Measurements from ENCODE around the gene ZNF281.

Gene ZNF281

GRCh38 chr1:200432586-200432985 lies 22.8 kb upstream of the ZNF281 start:
- CTCF ChIA-PET, result no interaction called here
- POLR2A ChIA-PET, result no interaction called here
- no peak for TF ChIP-seq TARDBP (IDR thresholded peaks at IDR 0.05)
- TF ChIP-seq FOXM1 (IDR thresholded peaks at IDR 0.05; ENCODE audit: borderline replicate concordance), result no peak
- TF ChIP-seq CTBP1 (IDR thresholded peaks at IDR 0.05; ENCODE audit: borderline replicate concordance), result no peak
- no peak for TF ChIP-seq BHLHE40 (IDR thresholded peaks at IDR 0.05; ENCODE audit: borderline replicate concordance)
- TF ChIP-seq ZNF384 (IDR thresholded peaks at IDR 0.05), result no peak
- TF ChIP-seq ELF4 (IDR thresholded peaks at IDR 0.05), result no peak
- TF ChIP-seq LEF1 (IDR thresholded peaks at IDR 0.05; ENCODE audit: borderline replicate concordance), result no peak
- no peak for TF ChIP-seq NFRKB (IDR thresholded peaks at IDR 0.05)
- no peak for TF ChIP-seq HDGF (IDR thresholded peaks at IDR 0.05; ENCODE audit: borderline replicate concordance)
- TF ChIP-seq FOXK2 (IDR thresholded peaks at IDR 0.05), result no peak
- TF ChIP-seq ARNT (IDR thresholded peaks at IDR 0.05), result no peak
- TF ChIP-seq SP1 (IDR thresholded peaks at IDR 0.05), result no peak
- TF ChIP-seq FOXA1 (IDR thresholded peaks at IDR 0.05), result no peak
- no peak for TF ChIP-seq L3MBTL2 (conservative IDR thresholded peaks at IDR 0.05)
- TF ChIP-seq PKNOX1 (IDR thresholded peaks at IDR 0.05), result no peak
- no peak for DNase-seq (ENCODE audit: extremely low spot score)

GRCh38 chr1:200429221-200429751 lies 19.4 kb upstream of the ZNF281 start:
- DNase-seq (ENCODE audit: extremely low spot score), result no peak
- no peak for TF ChIP-seq ARNT (IDR thresholded peaks at IDR 0.05)
- TF ChIP-seq CTBP1 (IDR thresholded peaks at IDR 0.05; ENCODE audit: borderline replicate concordance), result no peak
- TF ChIP-seq FOXM1 (IDR thresholded peaks at IDR 0.05; ENCODE audit: borderline replicate concordance), result no peak
- no peak for TF ChIP-seq ZNF384 (IDR thresholded peaks at IDR 0.05)
- no peak for TF ChIP-seq BHLHE40 (IDR thresholded peaks at IDR 0.05; ENCODE audit: borderline replicate concordance)
- no peak for TF ChIP-seq NFRKB (IDR thresholded peaks at IDR 0.05)
- no peak for TF ChIP-seq L3MBTL2 (conservative IDR thresholded peaks at IDR 0.05)
- TF ChIP-seq SUZ12 (IDR thresholded peaks at IDR 0.05), result no peak
- no peak for TF ChIP-seq FOXA1 (IDR thresholded peaks at IDR 0.05)
- TF ChIP-seq SP1 (IDR thresholded peaks at IDR 0.05), result no peak
- TF ChIP-seq TARDBP (IDR thresholded peaks at IDR 0.05), result no peak
- no peak for TF ChIP-seq PKNOX1 (IDR thresholded peaks at IDR 0.05)
- no peak for TF ChIP-seq LEF1 (IDR thresholded peaks at IDR 0.05; ENCODE audit: borderline replicate concordance)
- no peak for TF ChIP-seq HDGF (IDR thresholded peaks at IDR 0.05; ENCODE audit: borderline replicate concordance)
- no peak for TF ChIP-seq FOXK2 (IDR thresholded peaks at IDR 0.05)
- TF ChIP-seq ELF4 (IDR thresholded peaks at IDR 0.05), result no peak
- POLR2A ChIA-PET, result no interaction called here
- CTCF ChIA-PET, result interaction anchor here (0.6 kb wide), 1 partner anchor 27 kb away, joined by 3 read pairs; no protein-coding TSS in a partner anchor

- ChIA-PET CTCF (no interaction called here), POLR2A (no interaction called here)
- TF ChIP-seq FOXK2 (IDR thresholded peaks at IDR 0.05) (no peak), NFRKB (IDR thresholded peaks at IDR 0.05) (no peak)
- DNase-seq (ENCODE audit: extremely low spot score), result no peak
Measured at GRCh38 chr1:200428482-200429205, 18.8 kb upstream of the ZNF281 start.

- POLR2A ChIA-PET, result no interaction called here
- DNase-seq (ENCODE audit: extremely low spot score), result no peak
- TF ChIP-seq SP1 (IDR thresholded peaks at IDR 0.05), result no peak
- no peak for TF ChIP-seq LEF1 (IDR thresholded peaks at IDR 0.05; ENCODE audit: borderline replicate concordance)
- no peak for TF ChIP-seq ZNF384 (IDR thresholded peaks at IDR 0.05)
- TF ChIP-seq TARDBP (IDR thresholded peaks at IDR 0.05), result no peak
- no peak for TF ChIP-seq FOXK2 (IDR thresholded peaks at IDR 0.05)
- no peak for TF ChIP-seq ARNT (IDR thresholded peaks at IDR 0.05)
- TF ChIP-seq NFRKB (IDR thresholded peaks at IDR 0.05), result no peak
- no peak for TF ChIP-seq CTBP1 (IDR thresholded peaks at IDR 0.05; ENCODE audit: borderline replicate concordance)
- TF ChIP-seq FOXM1 (IDR thresholded peaks at IDR 0.05; ENCODE audit: borderline replicate concordance), result no peak
- no peak for TF ChIP-seq HDGF (IDR thresholded peaks at IDR 0.05; ENCODE audit: borderline replicate concordance)
- no peak for TF ChIP-seq SUZ12 (IDR thresholded peaks at IDR 0.05)
- CTCF ChIA-PET, result no interaction called here
Measured at GRCh38 chr1:200427744-200428143, 17.9 kb upstream of the ZNF281 start.

- POLR2A ChIA-PET, result no interaction called here
- CTCF ChIA-PET, result interaction anchor here (0.7 kb wide), 1 partner anchor 65 kb away, joined by 9 read pairs; no protein-coding TSS in a partner anchor
- TF ChIP-seq FOXM1 (IDR thresholded peaks at IDR 0.05; ENCODE audit: borderline replicate concordance) (no peak), LEF1 (IDR thresholded peaks at IDR 0.05; ENCODE audit: borderline replicate concordance) (no peak), CTBP1 (IDR thresholded peaks at IDR 0.05; ENCODE audit: borderline replicate concordance) (no peak), ELF4 (IDR thresholded peaks at IDR 0.05) (no peak), ARNT (IDR thresholded peaks at IDR 0.05) (no peak), TARDBP (IDR thresholded peaks at IDR 0.05) (no peak), SP1 (IDR thresholded peaks at IDR 0.05) (no peak), SUZ12 (IDR thresholded peaks at IDR 0.05) (no peak), HDGF (IDR thresholded peaks at IDR 0.05; ENCODE audit: borderline replicate concordance) (no peak), FOXK2 (IDR thresholded peaks at IDR 0.05) (no peak), L3MBTL2 (conservative IDR thresholded peaks at IDR 0.05) (no peak), PKNOX1 (IDR thresholded peaks at IDR 0.05) (no peak), NFRKB (IDR thresholded peaks at IDR 0.05) (no peak), ZNF384 (IDR thresholded peaks at IDR 0.05) (no peak), FOXA1 (IDR thresholded peaks at IDR 0.05) (no peak), BHLHE40 (IDR thresholded peaks at IDR 0.05; ENCODE audit: borderline replicate concordance) (no peak)
- DNase-seq (ENCODE audit: extremely low spot score), result no peak
Measured at GRCh38 chr1:200426196-200426595, 16.4 kb upstream of the ZNF281 start.

GRCh38 chr1:200423235-200423634 lies 13.4 kb upstream of the ZNF281 start:
- ChIA-PET POLR2A (no interaction called here), CTCF (no interaction called here)
- TF ChIP-seq TARDBP (IDR thresholded peaks at IDR 0.05) (no peak), FOXA1 (IDR thresholded peaks at IDR 0.05) (no peak), FOXK2 (IDR thresholded peaks at IDR 0.05) (no peak), FOXM1 (IDR thresholded peaks at IDR 0.05; ENCODE audit: borderline replicate concordance) (no peak), ELF4 (IDR thresholded peaks at IDR 0.05) (no peak), HDGF (IDR thresholded peaks at IDR 0.05; ENCODE audit: borderline replicate concordance) (no peak), NFRKB (IDR thresholded peaks at IDR 0.05) (no peak), SUZ12 (IDR thresholded peaks at IDR 0.05) (no peak), BHLHE40 (IDR thresholded peaks at IDR 0.05; ENCODE audit: borderline replicate concordance) (no peak), SP1 (IDR thresholded peaks at IDR 0.05) (no peak), LEF1 (IDR thresholded peaks at IDR 0.05; ENCODE audit: borderline replicate concordance) (no peak), ARNT (IDR thresholded peaks at IDR 0.05) (no peak)
- DNase-seq (ENCODE audit: extremely low spot score), result no peak

Measured in HEK293T (cell line).